ENCODE measurements around the gene MYT1.

DNA sequence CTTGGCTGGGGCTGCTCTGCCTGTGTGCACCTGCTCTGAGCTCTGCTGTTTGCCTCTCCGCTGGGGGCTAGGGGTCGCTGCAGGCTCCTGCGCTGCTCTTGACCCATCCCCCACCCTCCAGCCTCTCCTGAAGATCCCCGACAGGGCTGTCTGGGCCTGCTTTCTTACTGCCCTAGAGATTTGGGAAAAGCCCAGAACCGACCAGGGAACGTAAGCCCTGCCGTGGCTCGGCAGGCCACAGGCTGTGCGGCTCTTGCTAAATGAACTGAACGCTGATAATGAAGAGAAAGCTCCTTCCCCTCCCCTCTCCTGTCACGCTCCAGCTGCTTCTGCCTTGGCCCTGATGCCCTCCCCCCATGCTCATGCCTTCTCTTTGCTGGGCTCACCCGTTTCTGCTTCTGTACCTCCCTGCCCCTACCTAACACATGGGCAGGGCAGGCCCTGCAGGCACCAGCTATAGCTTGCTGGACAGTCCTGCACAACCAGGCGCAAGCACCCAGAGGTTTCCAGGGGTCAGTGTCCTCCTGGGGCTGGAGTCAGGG is 59.3 kb downstream of the MYT1 start:
- no peak for TF ChIP-seq POLR2A (IDR thresholded peaks at IDR 0.05)
- TF ChIP-seq, protein P1, sequence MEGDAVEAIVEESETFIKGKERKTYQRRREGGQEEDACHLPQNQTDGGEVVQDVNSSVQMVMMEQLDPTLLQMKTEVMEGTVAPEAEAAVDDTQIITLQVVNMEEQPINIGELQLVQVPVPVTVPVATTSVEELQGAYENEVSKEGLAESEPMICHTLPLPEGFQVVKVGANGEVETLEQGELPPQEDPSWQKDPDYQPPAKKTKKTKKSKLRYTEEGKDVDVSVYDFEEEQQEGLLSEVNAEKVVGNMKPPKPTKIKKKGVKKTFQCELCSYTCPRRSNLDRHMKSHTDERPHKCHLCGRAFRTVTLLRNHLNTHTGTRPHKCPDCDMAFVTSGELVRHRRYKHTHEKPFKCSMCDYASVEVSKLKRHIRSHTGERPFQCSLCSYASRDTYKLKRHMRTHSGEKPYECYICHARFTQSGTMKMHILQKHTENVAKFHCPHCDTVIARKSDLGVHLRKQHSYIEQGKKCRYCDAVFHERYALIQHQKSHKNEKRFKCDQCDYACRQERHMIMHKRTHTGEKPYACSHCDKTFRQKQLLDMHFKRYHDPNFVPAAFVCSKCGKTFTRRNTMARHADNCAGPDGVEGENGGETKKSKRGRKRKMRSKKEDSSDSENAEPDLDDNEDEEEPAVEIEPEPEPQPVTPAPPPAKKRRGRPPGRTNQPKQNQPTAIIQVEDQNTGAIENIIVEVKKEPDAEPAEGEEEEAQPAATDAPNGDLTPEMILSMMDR (IDR thresholded peaks at IDR 0.05), result peak in 1 of 4 experiments; percentile 24
- no peak for TF ChIP-seq POLR2AphosphoS5 (IDR thresholded peaks at IDR 0.05)
